CD4-positive, alpha-beta memory T cell (primary cell): ENCODE data around the gene CRB1. TPM values are rescaled to one million over a fixed set of nuclear protein-coding genes. Genes with fewer than 3 reads are reported as not detected.
A peak's percentile ranks its signal among the peaks of the same experiment; 100 is the strongest.

Experiments used
- CTCF ChIA-PET: fragments of 350-600 bp; sonication (Branson Sonifier 250); formaldehyde crosslinking; loops from one replicate; lab custom pipeline; 2021; ENCODE audit warnings: inconsistent platforms; ENCODE audit not compliant: partially characterized antibody; lab: Charles Lee
- POLR2A ChIA-PET: fragments of 350-600 bp; sonication (Branson Sonifier 250); formaldehyde crosslinking; loops from one replicate; lab custom pipeline; 2021; ENCODE audit not compliant: partially characterized antibody; lab: Charles Lee
- DNase-seq, 5 donors: peaks; one replicate each; pipeline versions ENCODE4 v3.0.0 to v3.0.0-alpha.2; 2020 to 2022; ENCODE audit warnings: mixed read lengths in 1 of 5
- H3K27ac ChIP-seq: one replicate; pipeline ENCODE4 v1.7.0; 2013; ENCODE audit warnings: low read depth, low read length
- H3K27me3 ChIP-seq: 2 replicates; pipeline ENCODE4 v1.7.0; 2013; ENCODE audit warnings: mild to moderate bottlenecking, low read length, moderate library complexity; ENCODE audit not compliant: insufficient read depth
- H3K36me3 ChIP-seq: 2 replicates; pipeline ENCODE4 v1.7.0; 2013; ENCODE audit warnings: mild to moderate bottlenecking, low read length, moderate library complexity; ENCODE audit not compliant: insufficient read depth
- H3K4me1 ChIP-seq: 2 replicates; pipeline ENCODE4 v1.7.0; 2013; ENCODE audit warnings: mild to moderate bottlenecking, low read length, moderate library complexity; ENCODE audit not compliant: insufficient read depth
- H3K4me3 ChIP-seq, 2 donors: one replicate each; pipeline ENCODE4 v1.7.0; 2013; ENCODE audit warnings: low read length in 2 of 2, mild to moderate bottlenecking in 1 of 2
- H3K9me3 ChIP-seq, 2 donors: one replicate each; pipeline ENCODE4 v1.7.0; 2013; ENCODE audit warnings: low read length in 2 of 2, control low read depth in 1 of 2; ENCODE audit not compliant: control insufficient read depth in 1 of 2
- H3K27ac Mint-ChIP-seq, 7 donors: one replicate each; pipeline ENCODE4 v1.8.0; 2020 to 2021; ENCODE audit warnings: mixed read lengths in 7 of 7, mild to moderate bottlenecking in 6 of 7, inconsistent platforms in 3 of 7, moderate library complexity in 3 of 7
- H3K27me3 Mint-ChIP-seq, 2 donors: one replicate each; pipeline ENCODE4 v1.8.0; 2020 to 2021; ENCODE audit warnings: mixed read lengths in 2 of 2
- H3K36me3 Mint-ChIP-seq, 2 donors: one replicate each; pipeline ENCODE4 v1.8.0; 2020 to 2021; ENCODE audit warnings: mixed read lengths in 2 of 2, inconsistent platforms in 1 of 2, mild to moderate bottlenecking in 1 of 2
- H3K4me1 Mint-ChIP-seq, 4 donors: one replicate each; pipeline ENCODE4 v1.8.0; 2020 to 2021; ENCODE audit warnings: mixed read lengths in 4 of 4, mild to moderate bottlenecking in 1 of 4
- H3K4me3 Mint-ChIP-seq, 8 donors: one replicate each; pipeline ENCODE4 v1.8.0; 2020 to 2021; ENCODE audit warnings: mixed read lengths in 8 of 8, mild to moderate bottlenecking in 7 of 8, moderate library complexity in 6 of 8, inconsistent platforms in 3 of 8
- H3K9me3 Mint-ChIP-seq, 8 donors: one replicate each; pipeline ENCODE4 v1.8.0; 2020 to 2021; ENCODE audit warnings: mixed read lengths in 8 of 8, mild to moderate bottlenecking in 5 of 8, inconsistent platforms in 3 of 8, moderate library complexity in 1 of 8
- intact Hi-C: fragments of 100-400 bp; cut with micrococcal nuclease; formaldehyde crosslinking; loops from one replicate; pipeline ENCODE4 v1.15.1; 2023
- polyA plus RNA-seq, 2 donors: library from polyadenylated mRNA; unstranded; fragments of 300-500 nt; fragmentation: Illumina TruSeq; gene quantifications; one replicate each; pipeline ENCODE4 v1.2.3, GENCODE V29; 2021
- total RNA-seq, 2 experiments: library from RNA; stranded (reverse); gene quantifications; one replicate each; pipeline ENCODE4 v1.2.3, GENCODE V29; 2021

The CRB1 gene
- total and polyA plus RNA-seq, 4 experiments from 2014 or later, result 0.10 to 0.55 (median 0.38) TPM

GRCh38 chr1:197444755-197445154, 176.7 kb downstream of the CRB1 start:
- CTCF ChIA-PET, result no interaction called here
- intact Hi-C loops, result no loop called here
- H3K27me3 Mint-ChIP-seq, result peaks cover 3 to 6% of the 10 kb centered on the region in 2 donors

GRCh38 chr1:197448121-197448779, 180.2 kb downstream of the CRB1 start:
- no peaks in the 10 kb centered on the region for H3K9me3 Mint-ChIP-seq
- no peak for DNase-seq
- H3K36me3 ChIP-seq, result no peaks in the 10 kb centered on the region
- intact Hi-C loops, result no loop called here
- ChIA-PET POLR2A (no interaction called here), CTCF (no interaction called here)
- H3K27ac ChIP-seq, result no peak overlapping the region
- peak overlapping the region in 1 of 7 donors; percentile 1 for H3K27ac Mint-ChIP-seq
- no peaks in the 10 kb centered on the region for H3K27me3 ChIP-seq
- peaks cover 3 to 7% of the 10 kb centered on the region in 2 donors for H3K27me3 Mint-ChIP-seq
- H3K4me1 ChIP-seq, result no peaks in the 10 kb centered on the region
- H3K9me3 ChIP-seq, result no peaks in the 10 kb centered on the region
- peaks cover 0 to 4% (median under 1%) of the 10 kb centered on the region in 4 donors for H3K4me1 Mint-ChIP-seq
- no peaks in the 10 kb centered on the region for H3K36me3 Mint-ChIP-seq
- no peak overlapping the region for H3K4me3 Mint-ChIP-seq
- no peak overlapping the region for H3K4me3 ChIP-seq

More at GRCh38 chr1:197444755-197445154, 176.7 kb downstream of the CRB1 start:
- Mint-ChIP-seq H3K9me3 (no peaks in the 10 kb centered on the region), H3K4me3 (no peak overlapping the region), H3K4me1 (peaks cover 0 to 4% (median under 1%) of the 10 kb centered on the region in 4 donors), H3K36me3 (no peaks in the 10 kb centered on the region), H3K27ac (peak overlapping the region in 1 of 7 donors; percentile 28)
- no peak for DNase-seq
- no peaks in the 10 kb centered on the region for H3K4me1 ChIP-seq
- no peaks in the 10 kb centered on the region for H3K9me3 ChIP-seq
- H3K4me3 ChIP-seq, result no peak overlapping the region
- H3K27ac ChIP-seq, result no peak overlapping the region
- H3K36me3 ChIP-seq, result no peaks in the 10 kb centered on the region
- POLR2A ChIA-PET, result no interaction called here
- no peaks in the 10 kb centered on the region for H3K27me3 ChIP-seq

GRCh38 chr1:197451381-197451780, 183.3 kb downstream of the CRB1 start:
- H3K27me3 Mint-ChIP-seq, result peaks cover 2 to 7% of the 10 kb centered on the region in 2 donors
- no peak overlapping the region for H3K4me3 Mint-ChIP-seq
- CTCF ChIA-PET, result no interaction called here
- Histone ChIP-seq H3K36me3 (no peaks in the 10 kb centered on the region), H3K4me1 (no peaks in the 10 kb centered on the region), H3K4me3 (no peak overlapping the region), H3K27ac (no peak overlapping the region), H3K27me3 (no peaks in the 10 kb centered on the region), H3K9me3 (no peaks in the 10 kb centered on the region)
- POLR2A ChIA-PET, result no interaction called here
- no peaks in the 10 kb centered on the region for H3K9me3 Mint-ChIP-seq
- intact Hi-C loops, result no loop called here
- peaks cover 0 to 4% (median under 1%) of the 10 kb centered on the region in 4 donors for H3K4me1 Mint-ChIP-seq
- no peak overlapping the region for H3K27ac Mint-ChIP-seq
- DNase-seq, result no peak
- no peaks in the 10 kb centered on the region for H3K36me3 Mint-ChIP-seq

GRCh38 chr1:197453376-197454058, 185.5 kb downstream of the CRB1 start:
- ChIA-PET CTCF (no interaction called here), POLR2A (interaction anchor here (0.6 kb wide), 1 partner anchor 112 kb away, joined by 3 read pairs; no protein-coding TSS in a partner anchor)
- Mint-ChIP-seq H3K9me3 (no peaks in the 10 kb centered on the region), H3K27me3 (peaks cover 0 to 2% of the 10 kb centered on the region in 2 donors), H3K4me3 (no peak overlapping the region), H3K36me3 (no peaks in the 10 kb centered on the region), H3K27ac (no peak overlapping the region), H3K4me1 (peaks cover 0 to 1% (median 0%) of the 10 kb centered on the region in 4 donors)
- intact Hi-C loops, result no loop called here
- H3K27ac ChIP-seq, result no peak overlapping the region
- H3K27me3 ChIP-seq, result no peaks in the 10 kb centered on the region
- no peaks in the 10 kb centered on the region for H3K9me3 ChIP-seq
- no peak for DNase-seq
- H3K4me3 ChIP-seq, result no peak overlapping the region
- no peaks in the 10 kb centered on the region for H3K36me3 ChIP-seq
- no peaks in the 10 kb centered on the region for H3K4me1 ChIP-seq

GRCh38 chr1:197462539-197462938, 194.5 kb downstream of the CRB1 start:
- no peaks in the 10 kb centered on the region for H3K4me1 ChIP-seq
- no peaks in the 10 kb centered on the region for H3K9me3 ChIP-seq
- DNase-seq, result no peak
- H3K36me3 ChIP-seq, result no peaks in the 10 kb centered on the region
- intact Hi-C loops, result no loop called here
- H3K4me1 Mint-ChIP-seq, result no peaks in the 10 kb centered on the region
- ChIA-PET CTCF (no interaction called here), POLR2A (no interaction called here)
- no peak overlapping the region for H3K27ac ChIP-seq
- no peaks in the 10 kb centered on the region for H3K36me3 Mint-ChIP-seq
- no peak overlapping the region for H3K4me3 ChIP-seq
- H3K27ac Mint-ChIP-seq, result no peak overlapping the region
- H3K27me3 Mint-ChIP-seq, result peaks cover 0 to 1% of the 10 kb centered on the region in 2 donors
- no peaks in the 10 kb centered on the region for H3K27me3 ChIP-seq
- no peak overlapping the region for H3K4me3 Mint-ChIP-seq
- no peaks in the 10 kb centered on the region for H3K9me3 Mint-ChIP-seq

GRCh38 chr1:197463142-197463541, 195.1 kb downstream of the CRB1 start:
- Mint-ChIP-seq H3K36me3 (no peaks in the 10 kb centered on the region), H3K4me3 (no peak overlapping the region), H3K27ac (no peak overlapping the region), H3K27me3 (peaks cover 0 to 1% of the 10 kb centered on the region in 2 donors), H3K9me3 (no peaks in the 10 kb centered on the region), H3K4me1 (no peaks in the 10 kb centered on the region)
- ChIA-PET POLR2A (no interaction called here), CTCF (no interaction called here)
- no peaks in the 10 kb centered on the region for H3K27me3 ChIP-seq
- H3K27ac ChIP-seq, result no peak overlapping the region
- no peaks in the 10 kb centered on the region for H3K4me1 ChIP-seq
- no peaks in the 10 kb centered on the region for H3K9me3 ChIP-seq
- no peak for DNase-seq
- intact Hi-C loops, result no loop called here
- no peaks in the 10 kb centered on the region for H3K36me3 ChIP-seq
- H3K4me3 ChIP-seq, result no peak overlapping the region

GRCh38 chr1:197464044-197464443, 196.0 kb downstream of the CRB1 start:
- H3K4me3 ChIP-seq, result no peak overlapping the region
- no peak overlapping the region for H3K27ac ChIP-seq
- Mint-ChIP-seq H3K27ac (no peak overlapping the region), H3K36me3 (no peaks in the 10 kb centered on the region), H3K4me3 (no peak overlapping the region), H3K4me1 (no peaks in the 10 kb centered on the region), H3K9me3 (no peaks in the 10 kb centered on the region), H3K27me3 (peaks cover 0 to 1% of the 10 kb centered on the region in 2 donors)
- intact Hi-C loops, result no loop called here
- no peak for DNase-seq
- no peaks in the 10 kb centered on the region for H3K4me1 ChIP-seq
- H3K9me3 ChIP-seq, result no peaks in the 10 kb centered on the region
- H3K27me3 ChIP-seq, result no peaks in the 10 kb centered on the region
- H3K36me3 ChIP-seq, result no peaks in the 10 kb centered on the region
- ChIA-PET POLR2A (no interaction called here), CTCF (no interaction called here)
